H9 (cell line): Measurements from ENCODE around the gene BTG4. TPM values are rescaled to one million over a fixed set of nuclear protein-coding genes. Genes with fewer than 3 reads are reported as not detected.

ENCODE experiments used
- DNase-seq: peaks from one replicate; pipeline ENCODE4 v3.0.0-alpha.2; 2017
- H2AFZ ChIP-seq: one replicate; pipeline ENCODE4 v1.6.1; 2013; ENCODE audit warnings: mild to moderate bottlenecking, low read length, control low read depth, moderate library complexity
- H2AK5ac ChIP-seq: 2 replicates; pipeline ENCODE4 v1.6.1; 2013; ENCODE audit warnings: low read length, control low read depth, mixed read lengths; ENCODE audit not compliant: insufficient read length
- H2BK120ac ChIP-seq: one replicate; pipeline ENCODE4 v1.6.1; 2013; ENCODE audit warnings: low read depth, mild to moderate bottlenecking, low read length, control low read depth, inconsistent platforms; ENCODE audit not compliant: poor library complexity, severe bottlenecking
- H2BK12ac ChIP-seq: 2 replicates; pipeline ENCODE4 v1.6.1; 2013; ENCODE audit warnings: low read length, control low read depth, mixed read lengths, low read depth; ENCODE audit not compliant: insufficient read length
- H2BK15ac ChIP-seq: 2 replicates; pipeline ENCODE4 v1.6.1; 2013; ENCODE audit warnings: low read depth, low read length, control low read depth
- H2BK20ac ChIP-seq: one replicate; pipeline ENCODE4 v1.6.1; 2013; ENCODE audit warnings: low read depth, mild to moderate bottlenecking, low read length, control low read depth, inconsistent platforms; ENCODE audit not compliant: poor library complexity, severe bottlenecking
- H2BK5ac ChIP-seq: 2 replicates; pipeline ENCODE4 v1.6.1; 2013; ENCODE audit warnings: low read length, control low read depth, mixed read lengths; ENCODE audit not compliant: insufficient read length
- H3K14ac ChIP-seq: 2 replicates; pipeline ENCODE4 v1.6.1; 2013; ENCODE audit warnings: low read length, control low read depth; ENCODE audit not compliant: insufficient read depth
- H3K18ac ChIP-seq: 2 replicates; pipeline ENCODE4 v1.6.1; 2013; ENCODE audit warnings: low read depth, mild to moderate bottlenecking, mixed read lengths, low read length, control low read depth; ENCODE audit not compliant: insufficient read length
- H3K23ac ChIP-seq: 2 replicates; pipeline ENCODE4 v1.6.1; 2013; ENCODE audit warnings: low read length, control low read depth, mixed read lengths, low read depth; ENCODE audit not compliant: insufficient read length
- H3K23me2 ChIP-seq: 2 replicates; pipeline ENCODE4 v1.6.1; 2013; ENCODE audit warnings: low read depth, mild to moderate bottlenecking, mixed read lengths, low read length, control low read depth; ENCODE audit not compliant: insufficient read length, poor library complexity, severe bottlenecking
- H3K27ac ChIP-seq: 2 replicates; pipeline ENCODE4 v1.5.1; 2013; ENCODE audit warnings: low read length, control low read depth, mixed read lengths, low read depth; ENCODE audit not compliant: insufficient read length
- H3K27me3 ChIP-seq: 2 replicates; pipeline ENCODE4 v1.6.1; 2013; ENCODE audit warnings: low read length, control low read depth, inconsistent platforms; ENCODE audit not compliant: insufficient read depth
- H3K4ac ChIP-seq: 2 replicates; pipeline ENCODE4 v1.6.1; 2013; ENCODE audit warnings: low read depth, mild to moderate bottlenecking, control low read depth, inconsistent platforms, low read length, moderate library complexity
- H3K4me1 ChIP-seq: 2 replicates; pipeline ENCODE4 v1.6.1; 2013; ENCODE audit warnings: low read length, control low read depth, inconsistent platforms; ENCODE audit not compliant: insufficient read depth
- H3K4me2 ChIP-seq: 2 replicates; pipeline ENCODE4 v1.6.1; 2013; ENCODE audit warnings: low read length, control low read depth, mixed read lengths; ENCODE audit not compliant: insufficient read length, insufficient read depth
- H3K56ac ChIP-seq: 2 replicates; pipeline ENCODE4 v1.6.1; 2013; ENCODE audit warnings: low read depth, mild to moderate bottlenecking, mixed read lengths, low read length, control low read depth; ENCODE audit not compliant: insufficient read length
- H3K79me1 ChIP-seq: 2 replicates; pipeline ENCODE4 v1.6.1; 2013; ENCODE audit warnings: low read depth, mild to moderate bottlenecking, moderate library complexity, low read length, control low read depth, inconsistent platforms; ENCODE audit not compliant: insufficient read depth, poor library complexity, severe bottlenecking
- H3K79me2 ChIP-seq: 2 replicates; pipeline ENCODE4 v1.6.1; 2013; ENCODE audit warnings: low read length, control low read depth, inconsistent platforms; ENCODE audit not compliant: insufficient read depth
- H3K9ac ChIP-seq: 2 replicates; pipeline ENCODE4 v1.6.1; 2013; ENCODE audit warnings: low read length, control low read depth, mixed read lengths; ENCODE audit not compliant: insufficient read length; ENCODE audit errors: extremely low read depth
- H3K9me3 ChIP-seq: one replicate; pipeline ENCODE4 v1.6.1; 2013; ENCODE audit warnings: low read depth, low read length, inconsistent platforms; ENCODE audit not compliant: control insufficient read depth
- H3T11ph ChIP-seq: one replicate; pipeline ENCODE4 v1.6.1; 2013; ENCODE audit warnings: mild to moderate bottlenecking, low read length, control low read depth, inconsistent platforms
- H4K20me1 ChIP-seq: one replicate; pipeline ENCODE4 v1.6.1; 2013; ENCODE audit not compliant: control insufficient read depth, insufficient read length, insufficient read depth
- H4K5ac ChIP-seq: 2 replicates; pipeline ENCODE4 v1.6.1; 2013; ENCODE audit warnings: low read depth, mild to moderate bottlenecking, mixed read lengths, low read length, control low read depth; ENCODE audit not compliant: insufficient read length
- H4K8ac ChIP-seq: replicated peaks from 2 replicates; pipeline ENCODE4 v1.6.1; 2013; ENCODE audit warnings: low read length, control low read depth, mixed read lengths, low read depth; ENCODE audit not compliant: insufficient read length
- H4K91ac ChIP-seq: 2 replicates; pipeline ENCODE4 v1.6.1; 2013; ENCODE audit warnings: low read depth, mild to moderate bottlenecking, moderate library complexity, mixed read lengths, low read length, control low read depth; ENCODE audit not compliant: insufficient read length
- H3K27ac Mint-ChIP-seq, 3 experiments: 2 replicates in 2 of 3; 3 replicates in 1 of 3; pipeline ENCODE4 v1.8.0; 2020 to 2021; ENCODE audit warnings: mixed read lengths in 3 of 3, mild to moderate bottlenecking in 1 of 3, moderate library complexity in 1 of 3
- H3K27me3 Mint-ChIP-seq: 2 replicates; pipeline ENCODE4 v1.8.0; 2021; ENCODE audit warnings: low read depth, mild to moderate bottlenecking, moderate library complexity, mixed read lengths
- H3K36me3 Mint-ChIP-seq, 3 experiments: 2 replicates in 2 of 3; 3 replicates in 1 of 3; pipeline ENCODE4 v1.8.0; 2020 to 2021; ENCODE audit warnings: low read depth in 3 of 3, mixed read lengths in 3 of 3; ENCODE audit not compliant: insufficient read depth in 1 of 3
- H3K4me1 Mint-ChIP-seq, 2 experiments: 2 replicates each; pipeline ENCODE4 v1.8.0; 2020; ENCODE audit warnings: mixed read lengths in 2 of 2
- H3K4me3 Mint-ChIP-seq, 2 experiments: 2 replicates in 1 of 2; 3 replicates in 1 of 2; pipeline ENCODE4 v1.8.0; 2020 to 2021; ENCODE audit warnings: mild to moderate bottlenecking in 2 of 2, mixed read lengths in 2 of 2, moderate library complexity in 1 of 2
- H3K9me3 Mint-ChIP-seq, 2 experiments: 2 replicates in 1 of 2; 3 replicates in 1 of 2; pipeline ENCODE4 v1.8.0; 2020; ENCODE audit warnings: mild to moderate bottlenecking in 2 of 2, mixed read lengths in 2 of 2, moderate library complexity in 1 of 2
- CTCF ChIP-seq: fragments of 200-600 bp; sonication (generic); conservative IDR thresholded peaks from 3 replicates; pipeline ENCODE4 v1.8.0; 2021; ENCODE audit warnings: antibody characterized with exemption, mild to moderate bottlenecking
- WGBS: extraction: QIAGEN DNeasy Blood & Tissue Kit; methylation state at CpG from one replicate; pipeline ENCODE4 v1.1.7; 2013; ENCODE audit warnings: missing lambda C conversion rate, low lambda C conversion rate, mixed read lengths; ENCODE audit not compliant: insufficient read length; ENCODE audit errors: extremely low coverage; 5-methylcytosine and 5-hydroxymethylcytosine counted together
- long read RNA-seq: library from polyadenylated mRNA; unstranded; transcript quantifications from one replicate; pipeline ENCODE4 v2.0.0, GENCODE V29; 2020
- total RNA-seq: library from RNA; stranded (reverse); gene quantifications from 2 replicates; pipeline ENCODE4 v1.2.1, GENCODE V29; 2021

BTG4 gene
- total RNA-seq = not detected in 2 replicates
- long read RNA-seq, partial matches to known transcripts = 1 of 1 reads
- long read RNA-seq, other reads (novel, unspliced or antisense) = 0 of 1 reads

GRCh38 chr11:111512296-111513239 lies at the start of gene BTG4:
Gene BTG4 (minus strand): TSS chr11:111512386. CDS start chr11:111498776, 13,610 bp downstream.
- TF ChIP-seq CTCF = peak; percentile 41; the same call in 2 of the 3 replicates
- Histone ChIP-seq H3K4me1 (peaks cover 3% of the 10 kb centered on the region; the same call in 1 of the 2 replicates), H3K27ac (no peak within 1 kb of the TSS), H3K23me2 (peaks cover 15% of the 10 kb centered on the region), H3K4ac (no peak within 1 kb of the TSS), H3K9ac (no peak within 1 kb of the TSS), H2BK120ac (no peak within 1 kb of the TSS), H3K56ac (no peak within 1 kb of the TSS), H3K23ac (no peak within 1 kb of the TSS), H3K79me1 (no peaks in the 10 kb centered on the region), H3T11ph (no peak within 1 kb of the TSS), H3K4me2 (peak within 1 kb of the TSS; percentile 46), H3K27me3 (peaks cover 13% of the 10 kb centered on the region; the same call in 1 of the 2 replicates), H4K20me1 (no peaks in the 10 kb centered on the region), H2BK15ac (no peak within 1 kb of the TSS), H2BK5ac (no peak within 1 kb of the TSS), H2BK12ac (no peak within 1 kb of the TSS), H4K5ac (no peak within 1 kb of the TSS), H4K91ac (no peak within 1 kb of the TSS), H3K79me2 (no peaks in the 10 kb centered on the region), H2AK5ac (no peak within 1 kb of the TSS), H3K18ac (peak within 1 kb of the TSS; percentile 41), H2AFZ (no peak within 1 kb of the TSS), H4K8ac (no peak within 1 kb of the TSS), H2BK20ac (no peak within 1 kb of the TSS), H3K14ac (peak within 1 kb of the TSS; percentile 37), H3K9me3 (no peaks in the 10 kb centered on the region)
- Mint-ChIP-seq H3K27ac (no peak within 1 kb of the TSS), H3K9me3 (no peaks in the 10 kb centered on the region; a peak in 1 of 5 replicates), H3K4me3 (peak within 1 kb of the TSS; percentile 77 to 92), H3K4me1 (peaks cover 11 to 18% of the 10 kb centered on the region in 2 experiments), H3K27me3 (peaks cover 45% of the 10 kb centered on the region), H3K36me3 (no peaks in the 10 kb centered on the region)
- peak; percentile 56 for DNase-seq
- WGBS = no CpG with 5 or more reads among the region's 90 CpGs
